ENCODE results near the gene PNPO.

- TF ChIP-seq EZH2 (IDR thresholded peaks at IDR 0.05; ENCODE audit: borderline replicate concordance, low read depth, low read length, severe bottlenecking), result no peak
- TF ChIP-seq, protein P1, sequence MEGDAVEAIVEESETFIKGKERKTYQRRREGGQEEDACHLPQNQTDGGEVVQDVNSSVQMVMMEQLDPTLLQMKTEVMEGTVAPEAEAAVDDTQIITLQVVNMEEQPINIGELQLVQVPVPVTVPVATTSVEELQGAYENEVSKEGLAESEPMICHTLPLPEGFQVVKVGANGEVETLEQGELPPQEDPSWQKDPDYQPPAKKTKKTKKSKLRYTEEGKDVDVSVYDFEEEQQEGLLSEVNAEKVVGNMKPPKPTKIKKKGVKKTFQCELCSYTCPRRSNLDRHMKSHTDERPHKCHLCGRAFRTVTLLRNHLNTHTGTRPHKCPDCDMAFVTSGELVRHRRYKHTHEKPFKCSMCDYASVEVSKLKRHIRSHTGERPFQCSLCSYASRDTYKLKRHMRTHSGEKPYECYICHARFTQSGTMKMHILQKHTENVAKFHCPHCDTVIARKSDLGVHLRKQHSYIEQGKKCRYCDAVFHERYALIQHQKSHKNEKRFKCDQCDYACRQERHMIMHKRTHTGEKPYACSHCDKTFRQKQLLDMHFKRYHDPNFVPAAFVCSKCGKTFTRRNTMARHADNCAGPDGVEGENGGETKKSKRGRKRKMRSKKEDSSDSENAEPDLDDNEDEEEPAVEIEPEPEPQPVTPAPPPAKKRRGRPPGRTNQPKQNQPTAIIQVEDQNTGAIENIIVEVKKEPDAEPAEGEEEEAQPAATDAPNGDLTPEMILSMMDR (IDR thresholded peaks at IDR 0.05; ENCODE audit: borderline replicate concordance, extremely low read depth, low read length, poor library complexity, severe bottlenecking), result no peak
Observed at GRCh38 chr17:47906443-47906842, 34.9 kb upstream of the PNPO start.
